ENCODE results near the gene FAM163A.
"Not testable (repeated sequence)": the region's sequence is repeated elsewhere in the genome, so short reads cannot be mapped to it uniquely, and the experiment has no call there.

Gene FAM163A

DNA sequence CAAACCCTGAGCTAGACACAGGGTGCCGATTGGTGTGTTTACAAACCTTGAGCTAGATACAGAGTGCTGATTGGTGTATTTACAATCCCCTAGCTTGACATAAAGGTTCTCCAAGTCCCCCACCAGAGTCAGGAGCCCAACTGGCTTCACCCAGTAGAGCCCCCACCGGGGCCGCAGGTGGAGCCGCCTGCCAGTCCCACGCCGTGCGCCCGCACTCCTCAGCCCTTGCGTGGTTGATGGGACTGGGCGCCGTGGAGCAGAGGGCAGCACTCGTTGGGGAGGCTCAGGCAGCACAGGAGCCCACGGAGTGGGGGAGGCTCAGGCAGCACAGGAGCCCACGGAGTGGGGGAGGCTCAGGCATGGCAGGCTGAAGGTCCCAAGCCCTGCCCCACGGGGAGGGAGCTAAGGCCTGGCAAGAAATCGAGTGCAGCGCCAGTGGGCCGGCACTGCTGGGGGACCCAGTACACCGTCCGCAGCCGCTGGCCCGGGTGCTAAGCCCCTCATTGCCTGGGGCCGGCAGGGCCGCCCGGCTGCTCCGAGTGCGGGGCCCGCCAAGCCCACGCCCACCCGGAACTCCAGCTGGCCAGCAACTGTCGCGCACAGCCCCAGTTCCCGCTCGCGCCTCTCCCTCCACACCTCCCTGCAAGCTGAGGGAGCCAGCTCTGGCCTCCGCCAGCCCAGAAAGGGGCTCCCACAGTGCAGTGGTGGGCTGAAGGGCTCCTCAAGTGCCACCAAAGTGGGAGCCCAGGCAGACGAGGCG is 93.8 kb downstream of the FAM163A start:
- H3K27ac Mint-ChIP-seq, H3K9me3 Mint-ChIP-seq, H3K36me3 Mint-ChIP-seq, H3K27me3 Mint-ChIP-seq, H3K4me3 Mint-ChIP-seq, DNase-seq: not testable (repeated sequence)
- H3K4me1 Mint-ChIP-seq: peaks cover 16% of the 10 kb centered on the region
- CTCF ChIA-PET: interaction anchor here (0.8 to 1.5 kb wide), 2 partner anchors 27 to 131 kb away, joined by 3 read pairs; no protein-coding TSS in a partner anchor

DNA sequence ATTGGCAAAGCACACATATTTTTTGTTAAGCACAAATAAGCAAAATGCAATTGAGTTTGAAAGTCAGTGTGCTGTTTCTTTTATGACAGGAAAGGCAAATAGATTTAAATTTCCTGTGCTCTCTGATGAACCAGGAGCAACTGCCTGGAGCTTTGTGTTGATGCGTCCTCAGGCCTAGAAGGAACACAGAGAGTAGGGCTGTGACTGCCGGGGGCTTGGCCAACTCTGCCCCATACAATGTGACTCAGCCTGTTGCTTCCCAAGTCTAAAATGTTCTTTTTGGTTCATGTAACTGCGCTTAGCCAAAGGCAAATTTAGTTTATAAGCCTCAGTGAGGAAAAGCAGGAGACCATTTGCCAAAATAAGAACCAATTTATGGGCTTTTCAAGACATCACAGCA is 97.0 kb downstream of the FAM163A start:
- CTCF ChIA-PET: interaction anchor here (1.0 to 1.8 kb wide), 2 partner anchors 12 to 30 kb away, joined by 3 to 6 read pairs; no protein-coding TSS in a partner anchor
- Mint-ChIP-seq H3K27ac (no peak overlapping the region), H3K36me3 (peaks cover 10% of the 10 kb centered on the region), H3K4me1 (no peaks in the 10 kb centered on the region), H3K4me3 (no peak overlapping the region), H3K9me3 (no peaks in the 10 kb centered on the region), H3K27me3 (no peaks in the 10 kb centered on the region)
- DNase-seq: no peak

DNA sequence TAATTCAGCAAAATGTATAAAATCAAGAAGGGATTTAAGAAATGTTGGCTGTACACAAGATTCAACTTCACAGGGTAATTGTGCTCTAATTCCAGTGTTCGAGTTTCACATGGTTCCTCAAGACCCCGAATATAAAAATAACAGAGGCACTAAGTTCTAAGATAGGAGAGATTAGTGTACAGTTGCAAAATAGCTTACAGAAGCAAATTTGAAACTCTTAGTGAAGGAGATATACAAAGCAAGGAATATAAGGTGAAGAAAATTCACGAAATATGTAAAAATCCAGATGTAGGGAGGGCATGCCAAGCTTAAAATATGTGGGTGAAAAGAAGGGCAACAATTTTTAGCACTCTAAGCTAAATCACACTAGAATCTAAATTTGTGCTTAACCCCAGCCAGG is 105.1 kb downstream of the FAM163A start:
- H3K27me3 Mint-ChIP-seq: no peaks in the 10 kb centered on the region
- H3K9me3 Mint-ChIP-seq: no peaks in the 10 kb centered on the region
- H3K4me3 Mint-ChIP-seq: no peak overlapping the region
- peaks cover 5% of the 10 kb centered on the region for H3K4me1 Mint-ChIP-seq
- H3K36me3 Mint-ChIP-seq: peaks cover 44% of the 10 kb centered on the region
- CTCF ChIA-PET: interaction anchor here (0.8 to 1.5 kb wide), 2 partner anchors 33 to 38 kb away, joined by 3 read pairs; no protein-coding TSS in a partner anchor
- no peak for DNase-seq
- H3K27ac Mint-ChIP-seq: no peak overlapping the region

DNA sequence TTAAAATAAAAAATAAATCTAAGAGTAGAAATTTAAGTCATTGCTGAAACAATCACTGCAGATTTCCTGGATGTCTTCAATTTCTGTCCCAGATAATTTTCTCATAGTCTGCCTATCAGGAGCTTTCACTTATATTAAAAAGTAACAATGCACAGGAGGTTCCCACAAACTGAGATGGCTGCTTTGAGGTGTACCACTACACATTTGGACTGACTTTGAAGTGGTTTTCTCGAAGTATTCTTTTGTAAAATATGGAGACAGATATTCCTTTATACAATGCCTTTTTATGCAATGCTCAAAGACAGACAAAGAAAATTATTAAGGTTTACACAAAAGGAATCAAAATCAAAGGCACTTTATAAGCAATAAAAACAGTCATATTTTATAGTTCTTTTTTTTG is 110.0 kb downstream of the FAM163A start:
- no peaks in the 10 kb centered on the region for H3K27me3 Mint-ChIP-seq

DNA sequence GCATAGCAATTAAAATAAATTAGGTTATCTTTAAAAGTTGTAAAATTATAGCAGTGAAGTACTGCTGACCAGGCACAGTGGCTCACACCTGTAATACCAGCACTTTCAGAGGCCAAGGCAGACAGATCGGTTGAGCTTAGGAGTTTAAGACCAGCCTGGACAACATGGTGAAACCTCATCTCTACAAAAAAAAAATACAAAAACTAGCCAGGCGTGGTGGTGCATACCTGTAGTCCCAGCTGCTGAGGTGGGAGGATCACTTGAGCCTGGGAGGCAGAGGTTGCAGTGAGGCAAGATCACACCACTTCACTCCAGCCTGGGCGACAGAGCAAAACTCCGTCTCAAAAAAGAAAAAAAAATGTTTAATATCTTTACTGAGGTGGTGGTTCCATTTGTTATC is 112.7 kb downstream of the FAM163A start:
- not testable (repeated sequence) for H3K4me1 Mint-ChIP-seq, H3K9me3 Mint-ChIP-seq, H3K27ac Mint-ChIP-seq, DNase-seq, H3K4me3 Mint-ChIP-seq, H3K27me3 Mint-ChIP-seq
- CTCF ChIA-PET: interaction anchor here (0.7 kb wide), 1 partner anchor 324 kb away, joined by 3 read pairs; no protein-coding TSS in a partner anchor
- peaks cover 28% of the 10 kb centered on the region for H3K36me3 Mint-ChIP-seq

More for the DNA sequence above, 110.0 kb downstream of the FAM163A start:
- DNase-seq: no peak
- Mint-ChIP-seq H3K27ac (no peak overlapping the region), H3K4me3 (no peak overlapping the region), H3K9me3 (no peaks in the 10 kb centered on the region), H3K36me3 (peaks cover 41% of the 10 kb centered on the region), H3K4me1 (peaks cover 7% of the 10 kb centered on the region)
- CTCF ChIA-PET: interaction anchor here (0.7 kb wide), 1 partner anchor 142 kb away, joined by 3 read pairs; no protein-coding TSS in a partner anchor

DNA sequence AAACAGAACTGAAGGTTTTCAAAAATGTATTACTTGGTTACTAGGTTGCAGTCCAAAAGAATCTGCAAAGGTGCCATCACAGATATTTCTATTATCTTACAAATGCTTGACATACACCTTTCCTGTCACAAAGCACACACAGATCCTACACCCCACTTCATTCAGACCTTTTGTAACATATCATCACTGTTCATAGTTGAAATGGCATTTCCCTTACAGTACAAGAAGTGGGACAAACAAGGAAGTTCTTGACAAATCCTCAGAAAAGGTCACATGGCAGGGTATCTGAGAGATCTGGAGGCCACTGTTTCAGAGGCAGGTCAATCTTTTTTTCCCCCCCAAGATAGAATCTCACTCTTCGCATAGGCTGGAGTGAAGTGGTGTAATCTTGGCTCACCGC is 113.2 kb downstream of the FAM163A start:
- no peaks in the 10 kb centered on the region for H3K27me3 Mint-ChIP-seq
- DNase-seq: no peak
- peak overlapping the region; percentile 7 for H3K27ac Mint-ChIP-seq
- H3K4me3 Mint-ChIP-seq: no peak overlapping the region
- no peaks in the 10 kb centered on the region for H3K9me3 Mint-ChIP-seq
- H3K36me3 Mint-ChIP-seq: peaks cover 26% of the 10 kb centered on the region
- CTCF ChIA-PET: interaction anchor here (0.7 kb wide), 1 partner anchor 323 kb away, joined by 3 read pairs; no protein-coding TSS in a partner anchor
- H3K4me1 Mint-ChIP-seq: peaks cover 7% of the 10 kb centered on the region

DNA sequence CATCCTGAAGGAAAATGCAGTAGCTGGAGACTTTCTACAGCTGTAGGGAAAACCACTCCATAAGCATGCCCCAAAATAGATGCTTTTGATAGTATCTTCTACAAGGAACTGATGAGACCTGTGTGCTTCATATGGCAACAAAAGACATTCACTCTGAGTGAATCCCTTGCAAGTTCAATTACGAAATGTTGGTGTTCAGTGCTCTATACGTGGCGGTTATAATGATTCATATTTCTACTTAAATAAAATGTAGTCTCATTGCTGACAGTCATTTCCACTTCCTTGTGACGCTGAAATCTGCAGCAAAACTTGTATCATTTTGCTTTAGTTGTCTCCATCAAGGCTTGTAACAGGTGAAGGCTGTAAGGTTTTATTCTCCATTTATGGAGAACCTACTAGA is 113.9 kb downstream of the FAM163A start:
- CTCF ChIA-PET: no interaction called here
- no peak for DNase-seq

DNA sequence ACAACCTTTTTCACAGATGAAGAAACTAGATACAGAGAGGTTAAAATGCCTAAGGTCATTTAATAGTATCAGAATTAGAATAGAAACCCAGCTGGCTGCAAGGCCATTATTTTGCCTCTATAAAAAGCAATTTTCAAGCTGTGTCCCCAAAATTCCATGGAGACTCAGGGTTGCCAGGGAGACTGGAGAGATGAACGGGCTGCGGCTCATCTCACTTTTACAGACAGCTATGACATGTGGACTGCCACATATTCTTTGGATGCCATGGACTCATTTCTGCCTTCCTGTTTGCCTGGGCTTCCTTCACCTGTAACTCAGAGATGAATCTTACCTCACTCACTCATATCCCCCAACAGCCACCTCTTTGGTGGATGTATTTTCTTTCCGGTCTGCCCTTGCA is 117.6 kb downstream of the FAM163A start:
- CTCF ChIA-PET: interaction anchor here (1.2 to 2.3 kb wide), 2 partner anchors 319 to 353 kb away, joined by 3 to 6 read pairs; no protein-coding TSS in a partner anchor
- Mint-ChIP-seq H3K9me3 (no peaks in the 10 kb centered on the region), H3K36me3 (peaks cover 39% of the 10 kb centered on the region), H3K27ac (no peak overlapping the region), H3K4me1 (no peaks in the 10 kb centered on the region), H3K4me3 (no peak overlapping the region), H3K27me3 (no peaks in the 10 kb centered on the region)
- no peak for DNase-seq

More for the DNA sequence above, 113.9 kb downstream of the FAM163A start:
- H3K27ac Mint-ChIP-seq: no peak overlapping the region
- peaks cover 7% of the 10 kb centered on the region for H3K4me1 Mint-ChIP-seq
- H3K9me3 Mint-ChIP-seq: no peaks in the 10 kb centered on the region
- H3K36me3 Mint-ChIP-seq: peaks cover 25% of the 10 kb centered on the region
- no peaks in the 10 kb centered on the region for H3K27me3 Mint-ChIP-seq
- H3K4me3 Mint-ChIP-seq: no peak overlapping the region

DNA sequence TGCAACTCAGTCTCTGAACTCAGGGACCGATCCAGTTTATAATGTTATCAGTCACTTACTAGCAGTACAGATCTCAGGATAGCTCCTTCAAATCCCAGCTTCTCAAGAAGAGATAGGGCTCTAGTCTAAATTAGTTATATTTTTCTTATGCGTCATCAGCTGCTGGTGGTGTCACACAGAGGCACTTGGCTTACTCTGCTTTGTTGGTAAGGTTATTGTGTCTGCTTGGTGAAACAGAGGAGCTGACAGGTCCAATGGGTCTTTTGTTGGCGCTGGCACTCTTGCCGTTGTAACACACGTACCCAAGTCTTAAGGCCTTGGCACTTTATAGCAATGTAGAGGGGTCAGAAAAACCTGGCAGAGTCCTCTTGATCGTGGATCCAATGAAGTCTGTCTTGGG is 122.3 kb downstream of the FAM163A start:
- no peaks in the 10 kb centered on the region for H3K9me3 Mint-ChIP-seq
- H3K4me1 Mint-ChIP-seq: no peaks in the 10 kb centered on the region
- H3K36me3 Mint-ChIP-seq: peaks cover 39% of the 10 kb centered on the region
- no peaks in the 10 kb centered on the region for H3K27me3 Mint-ChIP-seq
- CTCF ChIA-PET: interaction anchor here (3.0 to 7.1 kb wide), 2 partner anchors 51 to 313 kb away, joined by 9 to 98 read pairs; no protein-coding TSS in a partner anchor
- no peak overlapping the region for H3K27ac Mint-ChIP-seq
- no peak overlapping the region for H3K4me3 Mint-ChIP-seq
- no peak for DNase-seq
